LHCN-M2 (cell line): ENCODE data around the gene RHOU. TPM values are rescaled to one million over a fixed set of nuclear protein-coding genes. Genes with fewer than 3 reads are reported as not detected.

ENCODE experiments used
- DNase-seq: peaks from one replicate; pipeline ENCODE4 v3.0.0-alpha.2; 2012; ENCODE audit warnings: low read depth
- total RNA-seq: library from RNA; depleted of rRNA; stranded (reverse); fragments of >200 nt; gene quantifications from 2 replicates; pipeline ENCODE4 v1.2.3, GENCODE V29; 2014; rRNA removed

RHOU gene
- total RNA-seq, 1 experiment from 2014 or later = 0.86 TPM

GRCh38 chr1:228784181-228784580, 48.9 kb downstream of the RHOU start:
- DNase-seq = no peak

- no peak for DNase-seq
These were observed 50.4 kb downstream of the RHOU start for GRCh38 chr1:228785366-228786330.

GRCh38 chr1:228786361-228787129, 51.3 kb downstream of the RHOU start:
- no peak for DNase-seq

GRCh38 chr1:228791791-228792190, 56.5 kb downstream of the RHOU start:
- DNase-seq = no peak

GRCh38 chr1:228792601-228793000, 57.3 kb downstream of the RHOU start:
- DNase-seq = no peak

- DNase-seq = no peak
These were observed 57.8 kb downstream of the RHOU start for GRCh38 chr1:228793032-228793431.

GRCh38 chr1:228794173-228794572, 58.9 kb downstream of the RHOU start:
- DNase-seq = no peak

- no peak for DNase-seq
These were observed 59.5 kb downstream of the RHOU start for GRCh38 chr1:228794810-228795209.

GRCh38 chr1:228795596-228795995, 60.3 kb downstream of the RHOU start:
- no peak for DNase-seq

Other genes starting within 250 kb of the RHOU start
- 82.1 and 96.6 TPM in 2 replicates for gene RNF187, start 248.1 kb upstream of the RHOU start, total RNA-seq